ENCODE results near the gene TLCD3A.
"Not testable (repeated sequence)": the region's sequence is repeated elsewhere in the genome, so short reads cannot be mapped to it uniquely, and the experiment has no call there.

TLCD3A gene

DNA sequence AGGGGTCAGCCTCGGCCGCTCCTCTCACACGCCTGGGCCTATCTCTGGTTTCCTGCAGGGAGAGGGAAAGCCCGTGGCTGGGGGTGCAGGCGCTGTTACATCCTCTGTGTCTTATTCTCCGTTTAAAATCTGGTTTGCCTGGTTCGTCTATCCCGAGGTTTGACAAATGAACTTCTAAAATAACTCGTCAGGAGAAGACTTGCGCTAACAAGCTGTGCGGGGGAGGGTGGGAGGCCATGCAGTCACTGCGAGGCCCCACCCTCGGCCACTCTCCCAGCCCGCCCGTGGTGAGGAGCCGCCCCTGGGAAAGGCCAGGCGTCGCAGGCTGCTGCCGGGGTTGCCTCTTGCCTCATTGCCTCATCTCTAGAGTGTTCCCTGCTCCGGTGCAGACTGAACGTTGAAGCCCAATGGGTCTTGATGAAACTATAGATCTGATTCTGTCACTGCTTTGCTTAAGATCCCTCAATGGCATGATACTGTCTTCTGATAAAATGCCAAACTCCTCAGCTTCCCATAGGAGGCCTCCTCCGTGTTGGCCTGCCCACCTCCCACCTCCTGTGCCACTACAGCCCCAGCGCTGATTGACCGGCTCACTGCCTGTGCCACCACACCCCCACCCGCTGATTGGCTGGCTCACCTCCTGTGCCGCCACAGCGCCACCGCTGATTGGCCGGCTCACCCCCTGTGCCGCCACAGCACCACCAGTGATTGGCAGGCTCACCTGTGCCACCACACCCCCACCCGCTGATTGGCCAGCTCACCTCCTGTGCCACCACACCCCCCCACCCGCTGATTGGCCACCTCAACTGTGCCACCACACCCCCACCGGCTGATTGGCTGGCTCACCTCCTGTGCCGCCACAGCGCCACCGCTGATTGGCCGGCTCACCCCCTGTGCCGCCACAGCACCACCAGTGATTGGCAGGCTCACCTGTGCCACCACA is 57.8 kb downstream of the TLCD3A start:
- not testable (repeated sequence) for DNase-seq

- DNase-seq, result not testable (repeated sequence)
Observed at GRCh38 chr17:790874-791247, 58.5 kb downstream of the TLCD3A start.

DNA sequence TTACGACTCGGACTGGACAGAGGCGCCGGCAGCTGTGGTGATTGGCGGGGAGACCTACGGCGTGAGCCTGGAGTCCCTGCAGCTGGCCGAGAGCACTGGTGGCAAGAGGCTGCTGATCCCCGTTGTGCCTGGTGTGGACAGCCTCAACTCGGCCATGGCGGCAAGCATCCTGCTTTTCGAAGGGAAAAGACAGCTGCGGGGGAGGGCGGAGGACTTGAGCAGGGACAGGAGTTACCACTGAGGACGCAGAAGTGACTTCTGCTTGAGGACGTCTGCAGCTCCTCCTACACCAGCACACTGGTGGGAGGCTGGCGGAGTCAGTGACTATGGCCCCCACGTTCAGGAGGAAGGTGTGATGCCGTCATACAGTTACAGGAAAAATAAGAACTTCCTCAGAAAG is 59.4 kb downstream of the TLCD3A start:
- DNase-seq, result no peak

DNA sequence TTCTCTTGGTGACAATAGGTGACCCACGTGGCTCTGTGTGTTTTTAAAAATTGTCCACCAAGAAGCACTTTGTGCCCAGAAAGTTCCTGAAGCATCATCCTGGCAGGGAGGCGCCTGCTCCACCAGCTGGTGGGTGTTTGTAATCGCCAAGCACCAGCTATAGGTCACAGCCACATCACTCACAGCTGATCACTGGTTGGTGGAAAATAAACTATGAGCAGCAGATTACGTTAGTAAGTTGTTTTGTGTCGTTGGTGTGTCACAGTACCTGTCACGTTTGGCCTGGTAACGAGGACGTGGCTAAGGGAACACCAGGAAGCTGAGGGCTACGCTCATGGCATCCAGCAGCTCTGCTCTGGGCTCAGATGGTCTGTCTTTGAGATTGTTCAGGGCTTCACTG is 59.9 kb downstream of the TLCD3A start:
- DNase-seq, result no peak

Data from CD4-positive, alpha-beta T cell treated with Interferon alpha-2 for 1 hour (primary cell).